Pancreas (tissue), 10 donors: ENCODE data around the gene PDE6A. TPM values are rescaled to one million over a fixed set of nuclear protein-coding genes. Genes with fewer than 3 reads are reported as not detected.

Source experiments
- ATAC-seq, 4 donors: fragments of 200-7000 bp; cut with Tn5 transposase; one replicate each; pipeline versions ENCODE4 v1.8.0 to v1.9.1; 2020; ENCODE audit warnings: mild to moderate bottlenecking in 4 of 4, moderate library complexity in 4 of 4
- DNase-seq, 6 donors: peaks; one replicate each; pipeline ENCODE4 v3.0.0-alpha.2; 2020
- FAIRE-seq: peaks from 2 replicates; lab custom pipeline; 2012; peaks lifted over from hg19 to GRCh38; lab: Jason Lieb, UNC
- H3K27ac ChIP-seq, 4 donors: fragments of 200-600 bp; sonication (generic); 1 replicate in 3 of 4; 2 replicates in 1 of 4; pipeline versions ENCODE4 v1.5.0 to v1.8.0; 2020
- H3K27me3 ChIP-seq, 4 donors: fragments of 200-600 bp; one replicate each; pipeline ENCODE4 v1.8.0; 2021
- H3K36me3 ChIP-seq, 3 donors: fragments of 200-600 bp; sonication (generic) in 1 of 3; one replicate each; pipeline versions ENCODE4 v1.5.0 to v1.8.0; 2020 to 2021
- H3K4me1 ChIP-seq, 3 donors: fragments of 200-600 bp; one replicate each; pipeline ENCODE4 v1.8.0; 2021
- H3K4me3 ChIP-seq, 4 donors: fragments of 200-600 bp; sonication (generic) in 2 of 4; one replicate each; pipeline versions ENCODE4 v1.5.0 to v1.8.0; 2020 to 2021
- H3K9me3 ChIP-seq, 4 donors: fragments of 200-600 bp; one replicate each; pipeline ENCODE4 v1.8.0; 2021
- WGBS, 2 donors: extraction: QIAGEN DNeasy Blood & Tissue Kit; methylation state at CpG; one replicate each; pipeline ENCODE4 v1.1.7; 2013; 5-methylcytosine and 5-hydroxymethylcytosine counted together
- intact Hi-C, 3 donors: fragments of 100-400 bp; cut with DNase I; formaldehyde crosslinking; loops; one replicate each; pipeline versions ENCODE4 v1.11.1 to v1.14.2; 2022
- polyA plus RNA-seq, 2 donors: library from polyadenylated mRNA; stranded (reverse); fragments of 200-250 nt; gene quantifications; one replicate each; pipeline ENCODE4 v1.2.3, GENCODE V29; 2013
- total RNA-seq, 6 donors: library from RNA; stranded (reverse); fragmentation: NEBNext Ultra II Directional in 4 of 6; extraction: Animal tissue kit (Norgen Biotek cat#: 25700) in 4 of 6; gene quantifications; one replicate each; pipeline versions ENCODE4 v1.2.1 to v1.2.4, GENCODE V29; 2021 to 2023
- TF ChIP-seq, protein P1 (sequence below), 4 donors: fragments of 200-600 bp; sonication (generic) in 3 of 4; IDR thresholded peaks; one replicate each; pipeline versions ENCODE4 v1.5.0 to v1.8.0; 2021; ENCODE audit warnings: antibody characterized with exemption in 4 of 4
- donor health status: healthy with polysubstance abuse.
- donor health status: DM: no; HTN: no; CAD: no; lungs with moderate emphysema.
- donor health status: DM: no; HTN: no; CAD: no.
- donor health status: control.
- donor health status: control.
- donor health status: Bipolar disorder and iron deficiency.
- donor health status: DM: yes; HTN: yes; CAD: no.
- donor health status: DM: no; HTN: no; CAD: no.
- donor health status: DM: no; HTN: no; CAD: no.
- donor health status: DM: yes; HTN: yes; CAD: no.

PDE6A gene
- total and polyA plus RNA-seq, 8 donors, result not detected

DNA sequence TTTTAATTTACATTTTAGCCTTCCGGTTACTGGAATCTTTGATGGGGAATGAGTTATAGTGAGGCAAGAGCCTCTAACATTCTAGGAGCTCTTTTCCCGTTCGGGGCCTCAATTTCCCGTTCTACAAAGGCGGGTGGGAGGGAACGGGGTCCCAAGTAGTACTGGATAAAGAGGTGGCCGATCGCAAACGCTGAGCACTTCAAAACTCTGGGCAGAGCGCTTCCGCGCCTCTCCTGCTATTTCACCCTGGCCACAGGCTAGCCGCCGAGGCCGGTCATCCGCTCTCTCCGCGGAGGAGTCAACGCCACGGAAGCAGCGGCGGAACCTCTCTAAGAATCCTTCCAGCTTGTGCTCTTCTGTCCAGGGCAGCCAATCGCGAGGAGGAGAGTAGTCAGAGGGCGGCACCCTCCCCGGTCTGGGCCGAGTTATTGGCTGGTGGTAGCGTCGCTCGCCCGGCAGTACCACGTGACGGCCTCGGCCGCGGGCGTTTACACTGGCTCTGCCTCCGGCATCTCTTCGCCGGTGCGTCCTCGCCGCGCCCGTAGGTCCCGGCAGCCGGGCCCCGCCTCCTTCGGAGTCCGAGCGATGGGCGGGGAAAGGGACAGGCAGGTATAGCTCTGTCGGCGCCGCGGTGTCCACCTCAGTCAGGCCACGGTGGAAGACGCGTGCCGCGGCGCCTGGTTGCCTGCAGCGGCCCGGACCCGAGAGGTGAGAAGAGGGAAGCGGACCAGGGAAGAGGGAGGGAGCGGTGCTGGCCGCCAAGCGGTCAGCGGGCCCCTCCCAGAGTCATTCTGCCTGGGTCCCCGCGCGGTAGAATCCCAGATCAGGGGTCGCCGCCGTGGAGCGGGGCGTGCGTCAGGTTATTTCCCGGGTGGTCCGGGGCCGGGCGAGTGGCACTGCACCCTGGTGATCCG, 15.9 kb upstream of the PDE6A start, which contains the start of gene SLC26A2:
TSS of gene SLC26A2 (plus strand) at position 487 of the 914 bp plus-strand sequence. CDS start 16,895 bp downstream, outside the sequence.
- H3K36me3 ChIP-seq, result no peaks in the 10 kb centered on the region
- peak; percentile 13 for FAIRE-seq
- intact Hi-C loops, result no loop called here
- peak within 1 kb of the TSS; percentile 69 to 91 (median 75) for H3K27ac ChIP-seq
- DNase-seq, result peak; percentile 97 to 99 (median 97)
- no peaks in the 10 kb centered on the region for H3K9me3 ChIP-seq
- H3K4me1 ChIP-seq, result peaks cover 0 to 10% (median 6%) of the 10 kb centered on the region in 3 donors
- ATAC-seq, result peak; percentile 97 to 100 (median 99)
- no peaks in the 10 kb centered on the region for H3K27me3 ChIP-seq
- H3K4me3 ChIP-seq, result peak within 1 kb of the TSS; percentile 42 to 85 (median 76)
- 0 to 1% methylated on average over 71 to 84 of the region's 84 CpGs for WGBS, 2 donors
- TF ChIP-seq, protein P1, sequence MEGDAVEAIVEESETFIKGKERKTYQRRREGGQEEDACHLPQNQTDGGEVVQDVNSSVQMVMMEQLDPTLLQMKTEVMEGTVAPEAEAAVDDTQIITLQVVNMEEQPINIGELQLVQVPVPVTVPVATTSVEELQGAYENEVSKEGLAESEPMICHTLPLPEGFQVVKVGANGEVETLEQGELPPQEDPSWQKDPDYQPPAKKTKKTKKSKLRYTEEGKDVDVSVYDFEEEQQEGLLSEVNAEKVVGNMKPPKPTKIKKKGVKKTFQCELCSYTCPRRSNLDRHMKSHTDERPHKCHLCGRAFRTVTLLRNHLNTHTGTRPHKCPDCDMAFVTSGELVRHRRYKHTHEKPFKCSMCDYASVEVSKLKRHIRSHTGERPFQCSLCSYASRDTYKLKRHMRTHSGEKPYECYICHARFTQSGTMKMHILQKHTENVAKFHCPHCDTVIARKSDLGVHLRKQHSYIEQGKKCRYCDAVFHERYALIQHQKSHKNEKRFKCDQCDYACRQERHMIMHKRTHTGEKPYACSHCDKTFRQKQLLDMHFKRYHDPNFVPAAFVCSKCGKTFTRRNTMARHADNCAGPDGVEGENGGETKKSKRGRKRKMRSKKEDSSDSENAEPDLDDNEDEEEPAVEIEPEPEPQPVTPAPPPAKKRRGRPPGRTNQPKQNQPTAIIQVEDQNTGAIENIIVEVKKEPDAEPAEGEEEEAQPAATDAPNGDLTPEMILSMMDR (IDR thresholded peaks at IDR 0.05), result no peak

GRCh38 chr5:149959406-149960236, 15.0 kb upstream of the PDE6A start:
- no peak for FAIRE-seq
- H3K27me3 ChIP-seq, result no peaks in the 10 kb centered on the region
- no peaks in the 10 kb centered on the region for H3K9me3 ChIP-seq
- peak overlapping the region; percentile 42 to 85 (median 76) for H3K4me3 ChIP-seq
- intact Hi-C loops, result no loop called here
- WGBS, 2 donors, result 40 to 50% methylated on average over 14 of the region's 14 CpGs
- peak overlapping the region; percentile 69 to 91 (median 75) for H3K27ac ChIP-seq
- TF ChIP-seq, protein P1 (IDR thresholded peaks at IDR 0.05), result peak in 2 of 4 donors; percentile 27 to 34
- peaks cover 0 to 10% (median 6%) of the 10 kb centered on the region in 3 donors for H3K4me1 ChIP-seq
- peak in 1 of 6 donors; percentile 15 for DNase-seq
- peak in 3 of 4 donors; percentile 3 to 4 (median 4) for ATAC-seq
- no peaks in the 10 kb centered on the region for H3K36me3 ChIP-seq

DNA sequence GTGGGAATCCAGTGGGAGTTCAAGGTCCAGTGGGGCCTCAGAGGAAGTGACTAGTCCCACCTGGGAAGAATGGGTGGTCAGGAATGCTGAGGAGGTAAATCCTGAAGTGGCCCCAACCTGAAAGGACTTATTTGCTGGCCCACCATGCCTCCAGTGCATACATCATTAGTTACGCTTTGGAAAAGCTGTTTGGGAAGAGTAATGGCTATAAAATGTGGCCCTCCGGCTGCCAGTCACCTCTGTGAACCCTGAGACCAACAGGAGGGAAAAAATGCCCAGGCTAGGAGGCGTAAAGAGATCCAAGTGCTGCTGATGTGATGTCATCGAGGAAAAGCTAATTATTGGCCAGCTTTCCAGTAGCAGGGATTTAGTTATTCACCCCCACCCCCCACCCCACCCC, 13.3 kb upstream of the PDE6A start:
- FAIRE-seq (no peak), ATAC-seq (no peak), DNase-seq (no peak)
- whole genome bisulfite sequencing, 2 donors, result 75 to 77% methylated on average over 4 of the region's 4 CpGs
- Histone ChIP-seq H3K36me3 (no peaks in the 10 kb centered on the region), H3K4me1 (peaks cover 0 to 10% (median 6%) of the 10 kb centered on the region in 3 donors), H3K27me3 (no peaks in the 10 kb centered on the region), H3K9me3 (no peaks in the 10 kb centered on the region), H3K4me3 (no peak overlapping the region), H3K27ac (no peak overlapping the region)
- intact Hi-C loops, result no loop called here
- TF ChIP-seq, protein P1 (IDR thresholded peaks at IDR 0.05), result no peak

DNA sequence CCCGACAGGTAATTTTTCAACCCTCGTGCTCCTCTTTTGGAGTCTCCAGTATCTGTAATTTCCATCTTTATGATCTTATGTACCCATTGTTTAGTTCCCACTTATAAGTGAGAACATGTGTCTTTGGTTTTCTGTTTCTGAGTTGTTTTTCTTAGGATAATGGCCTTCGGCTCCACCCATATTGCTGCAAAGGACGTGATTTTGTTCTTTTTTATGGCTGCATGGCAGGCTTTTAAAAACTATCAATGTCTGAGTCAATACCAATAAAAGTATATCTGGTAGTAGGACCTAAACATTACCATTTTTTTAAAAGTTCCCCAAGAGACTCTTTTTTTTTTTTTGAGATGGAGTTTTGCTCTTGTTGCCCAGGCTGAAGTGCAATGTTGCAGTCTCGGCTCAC, 12.1 kb upstream of the PDE6A start:
- ATAC-seq (no peak), DNase-seq (no peak), FAIRE-seq (no peak)
- no peaks in the 10 kb centered on the region for H3K36me3 ChIP-seq
- 75 to 79% methylated on average over 5 of the region's 5 CpGs for WGBS, 2 donors
- H3K27ac ChIP-seq, result no peak overlapping the region
- H3K27me3 ChIP-seq, result no peaks in the 10 kb centered on the region
- no peaks in the 10 kb centered on the region for H3K9me3 ChIP-seq
- TF ChIP-seq, protein P1 (IDR thresholded peaks at IDR 0.05), result no peak
- intact Hi-C loops, result no loop called here
- peaks cover 0 to 9% (median 6%) of the 10 kb centered on the region in 3 donors for H3K4me1 ChIP-seq
- no peak overlapping the region for H3K4me3 ChIP-seq
